NCI-H128 (cell line): ENCODE measurements around the gene ACBD6.

Source experiments
- DNase-seq: peaks from one replicate; lab custom pipeline; 2025; ENCODE audit not compliant: unreplicated experiment; lab: John Stamatoyannopoulos, UW

ACBD6 gene

GRCh38 chr1:180257486-180257885 lies 244.9 kb downstream of the ACBD6 start:
- DNase-seq: no peak

GRCh38 chr1:180257028-180257386 lies 245.4 kb downstream of the ACBD6 start:
- DNase-seq: no peak

GRCh38 chr1:180256341-180257027 lies 245.9 kb downstream of the ACBD6 start:
- no peak for DNase-seq

GRCh38 chr1:180255536-180256340 lies 246.6 kb downstream of the ACBD6 start:
- no peak for DNase-seq

- DNase-seq: no peak
These were observed 247.5 kb downstream of the ACBD6 start for GRCh38 chr1:180254854-180255253.

- DNase-seq: no peak
These were observed 247.9 kb downstream of the ACBD6 start for GRCh38 chr1:180254496-180254819.

- DNase-seq: no peak
These were observed 248.5 kb downstream of the ACBD6 start for GRCh38 chr1:180253585-180254495.

GRCh38 chr1:180252638-180253536 lies 249.5 kb downstream of the ACBD6 start:
- DNase-seq: no peak

GRCh38 chr1:180251526-180252305 lies 250.7 kb downstream of the ACBD6 start:
- no peak for DNase-seq

GRCh38 chr1:180250883-180251509 lies 251.4 kb downstream of the ACBD6 start:
- no peak for DNase-seq

- no peak for DNase-seq
These were observed 251.9 kb downstream of the ACBD6 start for GRCh38 chr1:180250499-180250770.

- no peak for DNase-seq
These were observed 252.5 kb downstream of the ACBD6 start for GRCh38 chr1:180249725-180250498.

- DNase-seq: no peak
These were observed 253.4 kb downstream of the ACBD6 start for GRCh38 chr1:180248731-180249681.

GRCh38 chr1:180248176-180248575 lies 254.2 kb downstream of the ACBD6 start:
- no peak for DNase-seq

- no peak for DNase-seq
These were observed 254.8 kb downstream of the ACBD6 start for GRCh38 chr1:180247580-180247979.

- no peak for DNase-seq
These were observed 255.3 kb downstream of the ACBD6 start for GRCh38 chr1:180247061-180247460.

GRCh38 chr1:180246579-180246978 lies 255.8 kb downstream of the ACBD6 start:
- DNase-seq: no peak

GRCh38 chr1:180244840-180245239 lies 257.5 kb downstream of the ACBD6 start:
- DNase-seq: no peak
